Brain microvascular endothelial cell (primary cell): ENCODE results near the gene USP44.

Source experiments
- DNase-seq: peaks from one replicate; pipeline ENCODE4 v3.0.0-alpha.2; 2020
- H3K27ac ChIP-seq: fragments of 250-450 bp; sonication (Bioruptor Pico); 2 replicates; pipeline ENCODE4 v1.5.1; 2020; ENCODE audit warnings: mild to moderate bottlenecking, moderate library complexity
- H3K27me3 ChIP-seq: fragments of 250-450 bp; sonication (Bioruptor Pico); replicated peaks from 2 replicates; pipeline ENCODE4 v1.5.1; 2020; ENCODE audit warnings: mild to moderate bottlenecking
- H3K36me3 ChIP-seq: fragments of 250-450 bp; sonication (Bioruptor Pico); replicated peaks from 2 replicates; pipeline ENCODE4 v1.5.1; 2020; ENCODE audit warnings: mild to moderate bottlenecking
- H3K4me3 ChIP-seq: 2 replicates; pipeline ENCODE4 v1.5.1; 2011; ENCODE audit warnings: low read depth, mild to moderate bottlenecking, control low read depth, low read length, moderate library complexity
- in situ Hi-C: cut with HindIII; loops from 2 replicates; pipeline ENCODE4 v1.10.0; 2017; ENCODE audit warnings: low sequenced_read_pairs, low pct_ligation_motif_present
- TF ChIP-seq, protein P1 (sequence below): IDR thresholded peaks from 2 replicates; pipeline ENCODE4 v1.5.1; 2011; ENCODE audit warnings: low read depth, mild to moderate bottlenecking, moderate library complexity, low read length, control low read depth, inconsistent platforms; ENCODE audit errors: missing control alignments

The USP44 gene

DNA sequence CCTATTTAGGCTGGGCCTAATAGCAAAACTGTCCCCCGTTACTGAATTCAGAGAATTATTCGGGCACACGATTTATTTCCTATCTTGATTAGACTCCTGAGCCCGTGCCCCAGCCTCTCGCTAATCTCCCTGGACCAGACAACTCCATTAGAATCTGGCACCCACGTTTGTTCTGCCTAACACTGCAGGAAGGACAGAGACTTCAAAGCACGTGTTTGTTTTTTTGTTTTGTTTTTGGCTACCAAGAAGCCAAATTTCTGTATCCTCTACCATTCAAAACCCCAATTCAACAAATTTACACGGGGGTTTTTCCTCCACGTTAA, 4.8 kb downstream of the USP44 start:
- Histone ChIP-seq H3K27me3 (no peaks in the 10 kb centered on the region), H3K36me3 (no peaks in the 10 kb centered on the region), H3K27ac (no peak overlapping the region), H3K4me3 (no peak overlapping the region)
- DNase-seq = no peak
- in situ Hi-C loops = loop anchor here (25.0 kb wide), 1 partner anchor 209 kb away; no protein-coding TSS in a partner anchor
- TF ChIP-seq, protein P1, sequence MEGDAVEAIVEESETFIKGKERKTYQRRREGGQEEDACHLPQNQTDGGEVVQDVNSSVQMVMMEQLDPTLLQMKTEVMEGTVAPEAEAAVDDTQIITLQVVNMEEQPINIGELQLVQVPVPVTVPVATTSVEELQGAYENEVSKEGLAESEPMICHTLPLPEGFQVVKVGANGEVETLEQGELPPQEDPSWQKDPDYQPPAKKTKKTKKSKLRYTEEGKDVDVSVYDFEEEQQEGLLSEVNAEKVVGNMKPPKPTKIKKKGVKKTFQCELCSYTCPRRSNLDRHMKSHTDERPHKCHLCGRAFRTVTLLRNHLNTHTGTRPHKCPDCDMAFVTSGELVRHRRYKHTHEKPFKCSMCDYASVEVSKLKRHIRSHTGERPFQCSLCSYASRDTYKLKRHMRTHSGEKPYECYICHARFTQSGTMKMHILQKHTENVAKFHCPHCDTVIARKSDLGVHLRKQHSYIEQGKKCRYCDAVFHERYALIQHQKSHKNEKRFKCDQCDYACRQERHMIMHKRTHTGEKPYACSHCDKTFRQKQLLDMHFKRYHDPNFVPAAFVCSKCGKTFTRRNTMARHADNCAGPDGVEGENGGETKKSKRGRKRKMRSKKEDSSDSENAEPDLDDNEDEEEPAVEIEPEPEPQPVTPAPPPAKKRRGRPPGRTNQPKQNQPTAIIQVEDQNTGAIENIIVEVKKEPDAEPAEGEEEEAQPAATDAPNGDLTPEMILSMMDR = no peak

DNA sequence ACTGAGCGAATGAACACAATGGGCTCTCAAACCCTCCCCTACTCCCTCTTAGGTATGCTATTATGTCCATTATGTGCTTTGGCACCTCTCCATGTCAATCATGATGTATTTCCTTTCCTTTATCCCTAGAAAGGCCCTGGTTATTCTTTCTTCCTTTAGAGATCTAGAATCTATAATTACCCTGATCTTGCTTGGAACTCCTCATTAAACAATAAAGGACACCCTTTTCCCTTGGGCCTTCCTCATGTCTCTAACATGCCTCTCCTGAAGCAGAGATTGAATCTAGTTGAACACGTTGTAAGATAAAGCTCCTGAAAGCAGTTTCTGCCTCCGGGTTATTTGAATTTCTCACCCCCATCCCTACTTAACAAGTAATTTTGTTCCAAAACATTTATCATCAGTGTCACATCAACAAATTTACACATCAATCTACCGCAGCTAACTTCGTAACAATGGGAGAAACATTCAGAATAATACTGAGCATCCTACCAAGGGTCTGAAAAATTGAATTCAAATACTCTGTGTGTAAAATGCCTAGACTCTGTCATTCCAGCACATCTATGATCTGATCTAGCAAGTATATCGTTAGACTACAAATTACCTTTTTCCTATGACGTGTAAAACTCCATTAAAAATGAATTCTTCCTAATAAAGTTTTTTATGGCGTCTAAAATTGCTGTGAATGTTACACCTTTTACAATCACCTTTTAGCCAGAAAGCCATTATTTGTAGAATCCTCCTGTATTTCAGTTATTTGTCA, 5.4 kb downstream of the USP44 start:
- Histone ChIP-seq H3K36me3 (no peaks in the 10 kb centered on the region), H3K27ac (no peak overlapping the region), H3K4me3 (no peak overlapping the region), H3K27me3 (no peaks in the 10 kb centered on the region)
- no peak for DNase-seq
- in situ Hi-C loops = loop anchor here (25.0 kb wide), 1 partner anchor 209 kb away; no protein-coding TSS in a partner anchor
- TF ChIP-seq, protein P1 = no peak

DNA sequence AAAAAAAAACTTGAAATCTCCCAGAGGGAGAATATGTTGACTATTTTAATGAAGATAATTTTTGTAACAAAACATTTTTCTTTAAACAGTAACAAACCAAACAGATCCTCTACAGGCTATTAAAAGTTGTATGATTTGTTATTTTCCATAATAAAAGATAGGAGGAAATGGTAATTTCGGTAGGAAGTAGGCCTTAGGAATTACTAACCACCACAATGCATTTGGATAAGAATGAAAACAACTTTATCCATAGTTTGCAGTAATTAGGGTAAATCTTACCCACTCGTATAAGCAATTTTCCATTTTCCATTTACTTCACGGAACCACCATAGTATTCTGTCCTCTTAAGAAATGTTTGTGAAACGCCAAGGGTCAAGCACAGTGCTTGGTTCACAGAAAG, 6.0 kb downstream of the USP44 start:
- no peak overlapping the region for H3K4me3 ChIP-seq
- no peak for DNase-seq
- no peak overlapping the region for H3K27ac ChIP-seq
- in situ Hi-C loops = loop anchor here (25.0 kb wide), 1 partner anchor 208 kb away; no protein-coding TSS in a partner anchor
- TF ChIP-seq, protein P1 = no peak
- no peaks in the 10 kb centered on the region for H3K27me3 ChIP-seq
- no peaks in the 10 kb centered on the region for H3K36me3 ChIP-seq

- in situ Hi-C loops = loop anchor here (25.0 kb wide), 1 partner anchor 207 kb away; no protein-coding TSS in a partner anchor
- no peaks in the 10 kb centered on the region for H3K36me3 ChIP-seq
- no peak for DNase-seq
- TF ChIP-seq, protein P1 = no peak
- H3K27me3 ChIP-seq = no peaks in the 10 kb centered on the region
- H3K27ac ChIP-seq = no peak overlapping the region
- H3K4me3 ChIP-seq = no peak overlapping the region
These were observed 6.5 kb downstream of the USP44 start for GRCh38 chr12:95544756-95545155.

DNA sequence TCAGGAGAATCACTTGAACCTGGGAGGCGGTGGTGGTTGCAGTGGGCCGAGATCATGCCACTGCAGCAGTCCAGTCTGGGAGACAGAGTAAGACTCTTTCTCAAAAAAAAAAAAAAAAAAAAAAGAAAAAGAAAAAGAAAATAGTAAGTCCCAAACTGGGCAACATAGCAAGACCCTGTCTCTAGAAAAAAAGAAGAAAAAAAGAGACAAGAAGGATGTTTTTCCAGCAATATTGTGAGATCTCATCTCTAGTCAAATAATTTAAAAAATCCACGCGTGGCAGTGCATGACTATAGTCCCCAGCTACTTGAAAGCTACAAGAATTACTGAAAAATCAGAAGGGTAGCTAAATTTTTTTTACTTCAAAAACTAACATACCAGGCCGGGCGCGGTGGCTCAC, 8.0 kb downstream of the USP44 start:
- H3K27ac ChIP-seq = no peak overlapping the region
- no peak for DNase-seq
- TF ChIP-seq, protein P1 = no peak
- no peaks in the 10 kb centered on the region for H3K27me3 ChIP-seq
- no peaks in the 10 kb centered on the region for H3K36me3 ChIP-seq
- in situ Hi-C loops = loop anchor here (25.0 kb wide), 1 partner anchor 206 kb away; no protein-coding TSS in a partner anchor
- H3K4me3 ChIP-seq = no peak overlapping the region
